OCI-LY7 (cell line): Measurements from ENCODE around the gene NT5C3A.

Experiments used
- EZH2phosphoT487 ChIP-seq: fragments of 200-600 bp; sonication (generic); IDR thresholded peaks from 2 replicates; pipeline ENCODE4 v1.6.1; 2018; ENCODE audit warnings: low read depth, borderline replicate concordance, mild to moderate bottlenecking, mixed run types, antibody characterized with exemption, low read length, moderate library complexity, mixed read lengths
- TF ChIP-seq, protein P1 (sequence below): fragments of 200-600 bp; sonication (generic); conservative IDR thresholded peaks from 2 replicates; pipeline ENCODE4 v1.5.1; 2014; ENCODE audit warnings: mild to moderate bottlenecking, antibody characterized with exemption, low read length, moderate library complexity, mixed read lengths

DNA sequence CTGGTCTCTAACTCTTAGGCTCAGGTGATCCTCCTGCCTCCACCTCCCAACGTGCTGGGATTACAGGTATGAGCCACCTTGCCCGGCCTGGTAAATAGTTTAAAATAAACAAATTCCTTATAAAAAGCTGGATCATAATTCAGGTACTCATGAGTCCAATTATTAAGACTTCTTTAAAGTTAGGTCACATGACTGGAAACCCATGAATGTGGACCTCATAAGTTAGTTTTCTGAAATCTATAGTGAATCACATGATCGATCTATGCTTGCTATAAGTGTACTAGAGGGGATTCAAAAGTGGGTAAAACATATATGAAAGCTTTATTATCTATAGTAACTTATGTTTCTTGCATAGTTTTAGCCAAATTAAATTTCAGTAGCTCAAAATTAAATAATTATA is 14.3 kb downstream of the NT5C3A start:
- TF ChIP-seq, protein P1, sequence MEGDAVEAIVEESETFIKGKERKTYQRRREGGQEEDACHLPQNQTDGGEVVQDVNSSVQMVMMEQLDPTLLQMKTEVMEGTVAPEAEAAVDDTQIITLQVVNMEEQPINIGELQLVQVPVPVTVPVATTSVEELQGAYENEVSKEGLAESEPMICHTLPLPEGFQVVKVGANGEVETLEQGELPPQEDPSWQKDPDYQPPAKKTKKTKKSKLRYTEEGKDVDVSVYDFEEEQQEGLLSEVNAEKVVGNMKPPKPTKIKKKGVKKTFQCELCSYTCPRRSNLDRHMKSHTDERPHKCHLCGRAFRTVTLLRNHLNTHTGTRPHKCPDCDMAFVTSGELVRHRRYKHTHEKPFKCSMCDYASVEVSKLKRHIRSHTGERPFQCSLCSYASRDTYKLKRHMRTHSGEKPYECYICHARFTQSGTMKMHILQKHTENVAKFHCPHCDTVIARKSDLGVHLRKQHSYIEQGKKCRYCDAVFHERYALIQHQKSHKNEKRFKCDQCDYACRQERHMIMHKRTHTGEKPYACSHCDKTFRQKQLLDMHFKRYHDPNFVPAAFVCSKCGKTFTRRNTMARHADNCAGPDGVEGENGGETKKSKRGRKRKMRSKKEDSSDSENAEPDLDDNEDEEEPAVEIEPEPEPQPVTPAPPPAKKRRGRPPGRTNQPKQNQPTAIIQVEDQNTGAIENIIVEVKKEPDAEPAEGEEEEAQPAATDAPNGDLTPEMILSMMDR, result no peak
- TF ChIP-seq EZH2phosphoT487, result no peak
